WTC11 (cell line): ENCODE measurements around the gene NOD1. TPM values are rescaled to one million over a fixed set of nuclear protein-coding genes. Genes with fewer than 3 reads are reported as not detected.
A peak's percentile ranks its signal among the peaks of the same experiment; 100 is the strongest.

ENCODE experiments used
- ATAC-seq: fragments of 200-7000 bp; cut with Tn5 transposase; 2 replicates; pipeline ENCODE4 v1.10.0; 2021; ENCODE audit warnings: mild to moderate bottlenecking, moderate library complexity
- CTCF ChIA-PET: fragments of 300-600 bp; sonication (Branson Sonifier 250); formaldehyde crosslinking; loops from one replicate; lab custom pipeline; 2021; ENCODE audit warnings: antibody characterized with exemption; lab: Charles Lee
- POLR2A ChIA-PET: fragments of 350-600 bp; sonication (Branson Sonifier 250); formaldehyde crosslinking; loops from one replicate; lab custom pipeline; 2021; ENCODE audit warnings: antibody characterized with exemption; lab: Charles Lee
- DNase-seq: peaks from one replicate; pipeline ENCODE4 v3.0.0; 2021; ENCODE audit warnings: low spot score
- H3K27ac Mint-ChIP-seq: 2 replicates; pipeline ENCODE4 v1.8.0; 2021; ENCODE audit warnings: mixed read lengths
- H3K27me3 Mint-ChIP-seq: 2 replicates; pipeline ENCODE4 v1.8.0; 2021; ENCODE audit warnings: low read depth, mild to moderate bottlenecking, moderate library complexity, mixed read lengths
- H3K36me3 Mint-ChIP-seq: 2 replicates; pipeline ENCODE4 v1.8.0; 2021; ENCODE audit warnings: mixed read lengths
- H3K4me1 Mint-ChIP-seq: 2 replicates; pipeline ENCODE4 v1.8.0; 2022; ENCODE audit warnings: mixed read lengths
- H3K4me3 Mint-ChIP-seq: 2 replicates; pipeline ENCODE4 v1.8.0; 2021; ENCODE audit warnings: mild to moderate bottlenecking, moderate library complexity, mixed read lengths
- H3K9me3 Mint-ChIP-seq: 2 replicates; pipeline ENCODE4 v1.8.0; 2021; ENCODE audit warnings: mixed read lengths
- E2F4 ChIP-seq: sonication (generic); formaldehyde crosslinking; IDR thresholded peaks from 2 replicates; pipeline ENCODE4 v1.8.1; 2022; ENCODE audit warnings: low read depth, mild to moderate bottlenecking, moderate library complexity, missing genetic modification reagents, borderline replicate concordance
- ERG ChIP-seq: fragments of 250-450 bp; sonication (Bioruptor Pico); IDR thresholded peaks from 2 replicates; pipeline ENCODE4 v1.8.0; 2021; ENCODE audit warnings: mild to moderate bottlenecking
- ESRRA ChIP-seq: sonication (generic); formaldehyde crosslinking; IDR thresholded peaks from 2 replicates; pipeline ENCODE4 v1.8.1; 2022; ENCODE audit warnings: mild to moderate bottlenecking, missing genetic modification reagents, borderline replicate concordance
- GABPB1 ChIP-seq: sonication (generic); formaldehyde crosslinking; IDR thresholded peaks from 2 replicates; pipeline ENCODE4 v1.8.1; 2023; ENCODE audit warnings: mild to moderate bottlenecking, missing genetic modification reagents
- OVOL2 ChIP-seq: fragments of 250-450 bp; sonication (Bioruptor Pico); IDR thresholded peaks from 2 replicates; pipeline ENCODE4 v1.9.0; 2021; ENCODE audit warnings: mild to moderate bottlenecking, borderline replicate concordance
- SMAD4 ChIP-seq: sonication (generic); formaldehyde crosslinking; IDR thresholded peaks from 2 replicates; pipeline ENCODE4 v1.8.0; 2022; ENCODE audit warnings: mild to moderate bottlenecking, missing genetic modification reagents
- SOX15 ChIP-seq: fragments of 250-450 bp; sonication (Bioruptor Pico); IDR thresholded peaks from 2 replicates; pipeline ENCODE4 v1.9.0; 2021; ENCODE audit warnings: mild to moderate bottlenecking
- SP1 ChIP-seq: sonication (generic); formaldehyde crosslinking; conservative IDR thresholded peaks from 2 replicates; pipeline ENCODE4 v1.8.1; 2022; ENCODE audit warnings: missing genetic modification reagents
- ZNF138 ChIP-seq: sonication (generic); formaldehyde crosslinking; conservative IDR thresholded peaks from 2 replicates; pipeline ENCODE4 v1.8.1; 2022; ENCODE audit warnings: mild to moderate bottlenecking, moderate library complexity, missing genetic modification reagents
- ZNF219 ChIP-seq: sonication (generic); formaldehyde crosslinking; IDR thresholded peaks from 2 replicates; pipeline ENCODE4 v1.8.0; 2023; ENCODE audit warnings: missing genetic modification reagents, mild to moderate bottlenecking, borderline replicate concordance
- ZNF263 ChIP-seq: sonication (generic); formaldehyde crosslinking; IDR thresholded peaks from 2 replicates; pipeline ENCODE4 v1.8.1; 2022; ENCODE audit warnings: low read depth, mild to moderate bottlenecking, moderate library complexity, missing genetic modification reagents
- ZNF281 ChIP-seq: sonication (generic); formaldehyde crosslinking; IDR thresholded peaks from 2 replicates; pipeline ENCODE4 v1.8.0; 2023; ENCODE audit warnings: mild to moderate bottlenecking, missing genetic modification reagents
- ZNF317 ChIP-seq: sonication (generic); formaldehyde crosslinking; IDR thresholded peaks from 2 replicates; pipeline ENCODE4 v1.8.1; 2023; ENCODE audit warnings: low read depth, mild to moderate bottlenecking, moderate library complexity, missing genetic modification reagents, borderline replicate concordance
- ZSCAN18 ChIP-seq: fragments of 250-450 bp; sonication (Bioruptor Pico); IDR thresholded peaks from 2 replicates; pipeline ENCODE4 v2.1.2; 2022; ENCODE audit warnings: mild to moderate bottlenecking, moderate library complexity
- total RNA-seq: library from RNA; stranded (reverse); gene quantifications from 3 replicates; pipeline ENCODE4 v1.2.3, GENCODE V29; 2021
- TF ChIP-seq, protein P1 (sequence below): sonication (generic); formaldehyde crosslinking; IDR thresholded peaks from 2 replicates; pipeline ENCODE4 v1.8.1; 2023; ENCODE audit warnings: mild to moderate bottlenecking, missing genetic modification reagents, borderline replicate concordance
- TF ChIP-seq, protein P2 (sequence below): sonication (generic); formaldehyde crosslinking; IDR thresholded peaks from 2 replicates; pipeline ENCODE4 v1.8.1; 2023; ENCODE audit warnings: mild to moderate bottlenecking, moderate library complexity, missing genetic modification reagents

The NOD1 gene
- total RNA-seq, 1 experiment from 2014 or later = 6.4 TPM

DNA sequence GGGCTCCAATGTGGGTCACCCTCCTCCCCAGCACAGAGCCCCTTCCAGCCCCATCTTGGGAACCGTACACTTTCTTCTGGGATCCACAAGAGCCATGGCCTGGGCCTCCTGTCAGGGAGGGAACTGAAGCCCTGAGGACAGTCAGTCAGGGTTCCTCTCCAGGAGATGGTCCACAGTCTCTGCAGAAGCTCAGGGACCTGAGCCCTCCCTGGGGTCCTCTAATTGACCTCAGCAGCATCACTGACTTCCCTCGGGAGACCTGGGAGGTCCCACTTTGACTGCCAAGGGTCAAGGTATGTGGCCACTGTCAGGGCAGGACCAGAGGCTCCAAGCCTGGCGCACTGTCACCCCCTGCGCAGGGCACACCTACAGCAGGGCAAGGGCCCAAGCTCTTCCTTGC is 32.3 kb downstream of the NOD1 start (continued):
- TF ChIP-seq ESRRA (no peak), SP1 (CRISPR knock-in tag) (no peak)
- TF ChIP-seq, all 79 proteins: peak for 0

DNA sequence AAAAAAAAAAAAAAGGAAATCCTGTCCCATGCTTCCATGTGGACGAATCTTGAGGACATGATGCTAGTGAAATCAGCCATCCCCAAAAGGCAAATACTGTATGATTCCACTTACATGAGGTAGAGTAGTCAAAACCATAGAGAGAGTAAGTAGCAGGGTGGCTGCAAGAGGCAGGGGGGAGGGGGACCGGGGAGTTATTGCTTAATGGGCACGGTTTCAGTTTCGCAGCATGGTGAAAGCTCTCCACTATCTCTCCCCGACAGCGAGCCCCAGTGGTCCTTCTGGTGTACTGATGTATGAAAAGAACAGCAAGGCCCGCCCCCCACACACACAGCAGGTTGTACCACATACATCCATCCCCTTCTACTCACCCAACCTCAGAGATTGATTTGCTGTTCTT is 32.8 kb downstream of the NOD1 start:
- ATAC-seq (peak; percentile 78), DNase-seq (peak; percentile 52)
- CTCF ChIA-PET = interaction anchor here (0.9 to 1.2 kb wide), 2 partner anchors 24 to 118 kb away, joined by 3 read pairs; no protein-coding TSS in a partner anchor
- Mint-ChIP-seq H3K9me3 (no peaks in the 10 kb centered on the region), H3K4me1 (peaks cover 18% of the 10 kb centered on the region), H3K27me3 (no peaks in the 10 kb centered on the region), H3K27ac (no peak overlapping the region), H3K4me3 (no peak overlapping the region), H3K36me3 (peaks cover 3% of the 10 kb centered on the region)
- TF ChIP-seq E2F4 (no peak), OVOL2 (no peak), ZNF317 (CRISPR knock-in tag) (no peak), SMAD4 (CRISPR knock-in tag) (no peak)
- TF ChIP-seq, protein P1, sequence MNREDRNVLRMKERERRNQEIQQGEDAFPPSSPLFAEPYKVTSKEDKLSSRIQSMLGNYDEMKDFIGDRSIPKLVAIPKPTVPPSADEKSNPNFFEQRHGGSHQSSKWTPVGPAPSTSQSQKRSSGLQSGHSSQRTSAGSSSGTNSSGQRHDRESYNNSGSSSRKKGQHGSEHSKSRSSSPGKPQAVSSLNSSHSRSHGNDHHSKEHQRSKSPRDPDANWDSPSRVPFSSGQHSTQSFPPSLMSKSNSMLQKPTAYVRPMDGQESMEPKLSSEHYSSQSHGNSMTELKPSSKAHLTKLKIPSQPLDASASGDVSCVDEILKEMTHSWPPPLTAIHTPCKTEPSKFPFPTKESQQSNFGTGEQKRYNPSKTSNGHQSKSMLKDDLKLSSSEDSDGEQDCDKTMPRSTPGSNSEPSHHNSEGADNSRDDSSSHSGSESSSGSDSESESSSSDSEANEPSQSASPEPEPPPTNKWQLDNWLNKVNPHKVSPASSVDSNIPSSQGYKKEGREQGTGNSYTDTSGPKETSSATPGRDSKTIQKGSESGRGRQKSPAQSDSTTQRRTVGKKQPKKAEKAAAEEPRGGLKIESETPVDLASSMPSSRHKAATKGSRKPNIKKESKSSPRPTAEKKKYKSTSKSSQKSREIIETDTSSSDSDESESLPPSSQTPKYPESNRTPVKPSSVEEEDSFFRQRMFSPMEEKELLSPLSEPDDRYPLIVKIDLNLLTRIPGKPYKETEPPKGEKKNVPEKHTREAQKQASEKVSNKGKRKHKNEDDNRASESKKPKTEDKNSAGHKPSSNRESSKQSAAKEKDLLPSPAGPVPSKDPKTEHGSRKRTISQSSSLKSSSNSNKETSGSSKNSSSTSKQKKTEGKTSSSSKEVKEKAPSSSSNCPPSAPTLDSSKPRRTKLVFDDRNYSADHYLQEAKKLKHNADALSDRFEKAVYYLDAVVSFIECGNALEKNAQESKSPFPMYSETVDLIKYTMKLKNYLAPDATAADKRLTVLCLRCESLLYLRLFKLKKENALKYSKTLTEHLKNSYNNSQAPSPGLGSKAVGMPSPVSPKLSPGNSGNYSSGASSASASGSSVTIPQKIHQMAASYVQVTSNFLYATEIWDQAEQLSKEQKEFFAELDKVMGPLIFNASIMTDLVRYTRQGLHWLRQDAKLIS = no peak
- POLR2A ChIA-PET = no interaction called here

DNA sequence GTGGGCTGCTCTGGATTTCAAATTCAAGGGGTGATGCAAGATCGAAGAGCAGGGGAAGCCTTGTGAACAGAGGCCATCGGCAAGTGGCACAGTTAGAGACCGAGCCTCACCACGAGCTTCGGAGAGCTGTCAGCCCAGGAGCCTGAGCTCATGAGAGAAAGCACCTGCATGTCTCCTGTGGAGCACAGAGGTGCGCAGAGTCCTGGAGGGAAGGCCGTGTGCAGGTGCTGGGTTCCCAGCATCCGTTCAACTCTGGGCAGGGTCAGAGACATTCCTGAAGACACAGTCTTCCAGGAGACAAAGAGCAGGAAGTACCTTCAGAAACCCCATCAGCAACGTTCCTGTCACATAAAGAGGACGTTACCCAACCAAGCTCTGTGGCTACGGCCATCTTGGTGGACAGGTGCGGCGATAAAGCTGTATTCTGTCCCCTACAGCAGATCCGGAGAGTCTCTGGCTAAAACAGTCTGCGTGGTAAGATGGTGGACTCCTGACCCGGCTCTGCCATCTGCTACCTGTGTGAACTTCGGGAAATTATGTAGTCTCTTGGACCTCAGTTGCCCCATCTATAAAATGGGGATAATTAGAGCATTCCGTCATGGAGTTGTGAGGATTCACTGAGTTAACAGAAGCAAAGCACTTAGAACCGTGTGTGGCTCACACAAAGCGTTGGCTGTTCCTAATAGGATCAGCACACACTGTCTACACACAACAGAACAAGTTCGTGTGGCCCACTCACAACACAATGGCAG is 40.6 kb downstream of the NOD1 start:
- CTCF ChIA-PET = no interaction called here
- H3K4me1 Mint-ChIP-seq = peaks cover 23% of the 10 kb centered on the region
- no peak for ATAC-seq

DNA sequence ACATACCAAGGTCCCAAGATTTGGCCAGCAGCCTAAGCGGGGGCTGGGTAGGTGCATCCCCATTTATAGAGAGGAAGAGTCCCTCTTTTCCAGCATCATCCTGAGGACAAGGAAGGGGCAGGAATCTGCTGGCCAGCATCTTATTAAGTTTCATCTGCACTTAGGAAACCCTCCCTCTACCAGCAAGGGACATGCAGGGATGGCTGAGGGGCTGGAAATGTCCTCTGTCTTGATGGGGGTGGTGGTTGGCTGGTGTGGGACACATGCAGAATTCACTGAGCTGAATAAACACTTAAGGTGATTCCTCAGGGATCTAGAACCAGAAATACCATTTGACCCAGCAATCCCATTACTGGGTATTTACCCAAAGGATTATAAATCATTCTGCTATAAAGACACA is 42.1 kb downstream of the NOD1 start:
- CTCF ChIA-PET = no interaction called here
- Mint-ChIP-seq H3K9me3 (peaks cover 19% of the 10 kb centered on the region), H3K27ac (no peak overlapping the region), H3K27me3 (no peaks in the 10 kb centered on the region; the same call in 1 of the 2 replicates), H3K4me3 (no peak overlapping the region), H3K4me1 (peaks cover 32% of the 10 kb centered on the region), H3K36me3 (peaks cover 25% of the 10 kb centered on the region)
- POLR2A ChIA-PET = no interaction called here
- ATAC-seq (no peak), DNase-seq (no peak)
- TF ChIP-seq ZNF219 (CRISPR knock-in tag) (no peak), SOX15 (CRISPR knock-in tag) (no peak), ZNF138 (CRISPR knock-in tag) (no peak), ZNF281 (no peak), ZSCAN18 (CRISPR knock-in tag) (no peak), ZNF263 (no peak), ERG (CRISPR knock-in tag) (no peak)
- TF ChIP-seq, protein P2, sequence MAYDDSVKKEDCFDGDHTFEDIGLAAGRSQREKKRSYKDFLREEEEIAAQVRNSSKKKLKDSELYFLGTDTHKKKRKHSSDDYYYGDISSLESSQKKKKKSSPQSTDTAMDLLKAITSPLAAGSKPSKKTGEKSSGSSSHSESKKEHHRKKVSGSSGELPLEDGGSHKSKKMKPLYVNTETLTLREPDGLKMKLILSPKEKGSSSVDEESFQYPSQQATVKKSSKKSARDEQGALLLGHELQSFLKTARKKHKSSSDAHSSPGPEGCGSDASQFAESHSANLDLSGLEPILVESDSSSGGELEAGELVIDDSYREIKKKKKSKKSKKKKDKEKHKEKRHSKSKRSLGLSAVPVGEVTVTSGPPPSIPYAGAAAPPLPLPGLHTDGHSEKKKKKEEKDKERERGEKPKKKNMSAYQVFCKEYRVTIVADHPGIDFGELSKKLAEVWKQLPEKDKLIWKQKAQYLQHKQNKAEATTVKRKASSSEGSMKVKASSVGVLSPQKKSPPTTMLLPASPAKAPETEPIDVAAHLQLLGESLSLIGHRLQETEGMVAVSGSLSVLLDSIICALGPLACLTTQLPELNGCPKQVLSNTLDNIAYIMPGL (CRISPR knock-in tag) = no peak

More for the DNA sequence above, 40.6 kb downstream of the NOD1 start:
- DNase-seq = no peak
- POLR2A ChIA-PET = no interaction called here
- no peaks in the 10 kb centered on the region; the same call in 1 of the 2 replicates for H3K27me3 Mint-ChIP-seq
- peaks cover 19% of the 10 kb centered on the region for H3K9me3 Mint-ChIP-seq
- TF ChIP-seq GABPB1 (CRISPR knock-in tag) (no peak), SOX15 (CRISPR knock-in tag) (no peak)
- H3K27ac Mint-ChIP-seq = no peak overlapping the region
- peaks cover 25% of the 10 kb centered on the region for H3K36me3 Mint-ChIP-seq
- no peak overlapping the region for H3K4me3 Mint-ChIP-seq
